ENCODE measurements around the gene LSR. TPM values are rescaled to one million over a fixed set of nuclear protein-coding genes. Genes with fewer than 3 reads are reported as not detected.

The LSR gene
- total and polyA plus RNA-seq, 2 donors (not counting 1 experiment from before 2014, with no cell fraction given) = 37.2 to 45.3 TPM

DNA sequence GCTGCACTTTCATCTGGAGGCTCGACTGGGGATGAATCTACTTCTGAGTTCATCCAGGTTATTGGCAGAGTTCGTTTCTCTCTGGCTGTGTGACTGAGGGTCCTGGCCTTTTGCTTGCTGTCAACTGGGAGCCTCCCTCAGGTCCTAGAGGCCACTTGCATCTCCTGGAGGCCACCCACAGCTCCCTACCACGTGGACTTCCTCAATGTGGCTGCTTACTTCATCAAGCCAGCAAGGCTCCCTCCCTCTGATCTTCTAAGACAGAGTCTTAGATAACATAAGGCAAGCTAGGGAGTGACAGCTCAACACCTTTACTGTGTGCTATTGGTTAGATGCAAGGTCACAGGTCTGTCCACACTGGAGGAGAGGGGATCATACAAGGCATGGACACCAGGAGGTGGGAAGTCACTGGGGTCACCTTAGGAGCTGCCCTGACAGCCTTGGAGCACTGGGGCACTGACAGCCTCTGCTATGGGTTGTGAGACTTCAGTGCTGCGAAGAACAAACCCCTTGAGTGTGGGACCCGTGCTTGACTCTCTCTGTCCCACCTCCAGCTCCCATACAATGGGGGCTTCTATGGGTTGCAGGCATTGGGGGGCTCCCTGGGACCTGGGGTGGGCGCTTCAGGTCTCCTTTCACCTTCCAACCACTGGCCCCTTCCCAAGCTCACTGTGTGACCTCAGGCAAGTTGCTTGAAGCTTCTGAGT is 25.6 kb upstream of the LSR start:
- Mint-ChIP-seq H3K4me1 (peaks cover 17% of the 10 kb centered on the region), H3K27ac (peak overlapping the region; percentile 50), H3K4me3 (no peak overlapping the region), H3K27me3 (no peaks in the 10 kb centered on the region), H3K9me3 (ENCODE audit: insufficient read depth) (no peaks in the 10 kb centered on the region)
- CTCF ChIA-PET = interaction anchor here (1.3 to 1.5 kb wide), 2 partner anchors 17 to 82 kb away, joined by 4 to 5 read pairs; no protein-coding TSS in a partner anchor
- H3K4me2 ChIP-seq (replicated peaks; ENCODE audit: low read depth, low read length, poor library complexity, severe bottlenecking) = no peak overlapping the region
- H3K4me3 ChIP-seq (ENCODE audit: control extremely low read depth in 1 of 5, extremely low read depth in 1 of 5, insufficient read depth in 1 of 5, low read depth in 2 of 5, low read length in 4 of 5) = no peak overlapping the region
- POLR2A ChIA-PET = interaction anchor here (0.6 kb wide), 1 partner anchor 111 kb away, joined by 8 read pairs; no protein-coding TSS in a partner anchor
- H2AFZ ChIP-seq (ENCODE audit: insufficient read depth, low read depth, low read length, poor library complexity, severe bottlenecking) = no peak overlapping the region
- peaks cover 16 to 20% of the 10 kb centered on the region in 2 donors for H3K4me1 ChIP-seq (ENCODE audit: control insufficient read depth in 2 of 2, insufficient read depth in 2 of 2, low read length in 2 of 2)
- H4K20me1 ChIP-seq (ENCODE audit: control insufficient read depth, insufficient read depth, low read length, poor library complexity, severe bottlenecking) = no peaks in the 10 kb centered on the region
- no peaks in the 10 kb centered on the region for H3K79me2 ChIP-seq (ENCODE audit: control insufficient read depth, insufficient read depth, low read length)
- 82% methylated on average over 5 of the region's 6 CpGs for WGBS (ENCODE audit: insufficient coverage)
- intact Hi-C loops (cut with micrococcal nuclease) = no loop called here
- ATAC-seq (ENCODE audit: low read depth) = no peak
- H3K36me3 ChIP-seq (replicated peaks in 1 of 2; ENCODE audit: control extremely low read depth in 1 of 2, control insufficient read depth in 1 of 2, extremely low read depth in 1 of 2, insufficient read depth in 2 of 2, low read length in 1 of 2) = no peaks in the 10 kb centered on the region
- TF ChIP-seq, protein P1, sequence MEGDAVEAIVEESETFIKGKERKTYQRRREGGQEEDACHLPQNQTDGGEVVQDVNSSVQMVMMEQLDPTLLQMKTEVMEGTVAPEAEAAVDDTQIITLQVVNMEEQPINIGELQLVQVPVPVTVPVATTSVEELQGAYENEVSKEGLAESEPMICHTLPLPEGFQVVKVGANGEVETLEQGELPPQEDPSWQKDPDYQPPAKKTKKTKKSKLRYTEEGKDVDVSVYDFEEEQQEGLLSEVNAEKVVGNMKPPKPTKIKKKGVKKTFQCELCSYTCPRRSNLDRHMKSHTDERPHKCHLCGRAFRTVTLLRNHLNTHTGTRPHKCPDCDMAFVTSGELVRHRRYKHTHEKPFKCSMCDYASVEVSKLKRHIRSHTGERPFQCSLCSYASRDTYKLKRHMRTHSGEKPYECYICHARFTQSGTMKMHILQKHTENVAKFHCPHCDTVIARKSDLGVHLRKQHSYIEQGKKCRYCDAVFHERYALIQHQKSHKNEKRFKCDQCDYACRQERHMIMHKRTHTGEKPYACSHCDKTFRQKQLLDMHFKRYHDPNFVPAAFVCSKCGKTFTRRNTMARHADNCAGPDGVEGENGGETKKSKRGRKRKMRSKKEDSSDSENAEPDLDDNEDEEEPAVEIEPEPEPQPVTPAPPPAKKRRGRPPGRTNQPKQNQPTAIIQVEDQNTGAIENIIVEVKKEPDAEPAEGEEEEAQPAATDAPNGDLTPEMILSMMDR (IDR thresholded peaks at IDR 0.05) = no peak
- no peak for TF ChIP-seq EZH2 (IDR thresholded peaks at IDR 0.05; ENCODE audit: borderline replicate concordance, insufficient read depth, low read depth, low read length, poor library complexity, severe bottlenecking)
- no peak overlapping the region for H3K9ac ChIP-seq (ENCODE audit: low read length)
- no peak for DNase-seq
- H3K9me3 ChIP-seq (ENCODE audit: control extremely low read depth in 1 of 3, control insufficient read depth in 2 of 3, insufficient read depth in 1 of 3, low read length in 2 of 3) = peaks cover 0 to 14% (median 0%) of the 10 kb centered on the region in 3 donors
- no peaks in the 10 kb centered on the region for H3K27me3 ChIP-seq (replicated peaks in 1 of 4; ENCODE audit: control extremely low read depth in 1 of 4, control insufficient read depth in 3 of 4, insufficient read depth in 4 of 4, low read length in 3 of 4)
- no peak overlapping the region for H3K27ac ChIP-seq (ENCODE audit: low read length in 2 of 2)

DNA sequence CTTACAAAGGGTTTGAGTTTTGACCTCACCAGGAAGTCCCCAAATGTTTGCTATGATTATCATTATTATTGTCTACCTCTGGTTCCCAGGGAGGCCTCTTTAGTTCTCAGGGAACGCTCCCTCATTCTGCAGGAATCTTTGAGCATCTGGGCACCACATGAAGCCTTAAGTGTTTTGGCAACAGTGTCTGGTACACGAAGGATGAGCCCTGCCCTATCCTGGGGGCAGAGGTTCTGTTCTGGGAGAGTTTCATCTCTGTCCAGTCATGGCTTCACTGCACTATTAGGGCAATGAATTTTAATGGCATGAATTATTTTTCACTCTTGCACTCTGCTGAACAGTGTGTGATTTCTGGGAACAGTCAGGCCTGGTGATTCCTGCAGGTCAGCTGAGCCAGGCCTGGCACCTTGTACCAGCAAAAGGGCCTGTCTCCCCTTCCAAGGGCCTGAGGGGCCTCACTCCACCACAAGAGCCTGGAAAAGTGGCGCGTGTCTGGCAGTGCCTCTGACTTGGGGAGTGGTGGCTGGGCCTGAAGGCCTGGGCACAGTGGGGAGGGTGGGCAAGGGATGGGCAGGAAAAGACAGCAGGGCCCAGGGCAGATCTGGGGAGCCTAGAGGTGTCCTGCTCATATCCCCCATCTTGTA is 24.8 kb upstream of the LSR start:
- H3K79me2 ChIP-seq (ENCODE audit: control insufficient read depth, insufficient read depth, low read length) = no peaks in the 10 kb centered on the region
- no peak overlapping the region for H3K27ac ChIP-seq (ENCODE audit: low read length in 2 of 2)
- no peaks in the 10 kb centered on the region for H4K20me1 ChIP-seq (ENCODE audit: control insufficient read depth, insufficient read depth, low read length, poor library complexity, severe bottlenecking)
- no peak for TF ChIP-seq EZH2 (IDR thresholded peaks at IDR 0.05; ENCODE audit: borderline replicate concordance, insufficient read depth, low read depth, low read length, poor library complexity, severe bottlenecking)
- TF ChIP-seq, protein P1 (IDR thresholded peaks at IDR 0.05) = no peak
- H3K4me3 ChIP-seq (ENCODE audit: control extremely low read depth in 1 of 5, extremely low read depth in 1 of 5, insufficient read depth in 1 of 5, low read depth in 2 of 5, low read length in 4 of 5) = no peak overlapping the region
- H3K9me3 ChIP-seq (ENCODE audit: control extremely low read depth in 1 of 3, control insufficient read depth in 2 of 3, insufficient read depth in 1 of 3, low read length in 2 of 3) = peaks cover 0 to 14% (median 0%) of the 10 kb centered on the region in 3 donors
- no peaks in the 10 kb centered on the region for H3K36me3 ChIP-seq (replicated peaks in 1 of 2; ENCODE audit: control extremely low read depth in 1 of 2, control insufficient read depth in 1 of 2, extremely low read depth in 1 of 2, insufficient read depth in 2 of 2, low read length in 1 of 2)
- Mint-ChIP-seq H3K9me3 (ENCODE audit: insufficient read depth) (no peaks in the 10 kb centered on the region), H3K4me1 (peaks cover 17% of the 10 kb centered on the region), H3K27me3 (no peaks in the 10 kb centered on the region), H3K4me3 (no peak overlapping the region), H3K27ac (peak overlapping the region; percentile 32)
- WGBS (ENCODE audit: insufficient coverage) = 100% methylated on average over 2 of the region's 4 CpGs
- ChIA-PET POLR2A (interaction anchor here (0.6 kb wide), 1 partner anchor 81 kb away, joined by 3 read pairs; the partner anchor contains the start of gene FXYD7), CTCF (interaction anchor here (1.3 to 1.9 kb wide), 4 partner anchors 18 to 157 kb away, joined by 4 to 8 read pairs (median 6); no protein-coding TSS in a partner anchor)
- H3K9ac ChIP-seq (ENCODE audit: low read length) = no peak overlapping the region
- intact Hi-C loops (cut with micrococcal nuclease) = no loop called here
- no peak overlapping the region for H2AFZ ChIP-seq (ENCODE audit: insufficient read depth, low read depth, low read length, poor library complexity, severe bottlenecking)
- no peak overlapping the region for H3K4me2 ChIP-seq (replicated peaks; ENCODE audit: low read depth, low read length, poor library complexity, severe bottlenecking)
- H3K4me1 ChIP-seq (ENCODE audit: control insufficient read depth in 2 of 2, insufficient read depth in 2 of 2, low read length in 2 of 2) = peaks cover 16 to 20% of the 10 kb centered on the region in 2 donors
- no peak for ATAC-seq (ENCODE audit: low read depth)
- DNase-seq = no peak
- no peaks in the 10 kb centered on the region for H3K27me3 ChIP-seq (replicated peaks in 1 of 4; ENCODE audit: control extremely low read depth in 1 of 4, control insufficient read depth in 3 of 4, insufficient read depth in 4 of 4, low read length in 3 of 4)
